Middle frontal gyrus (tissue), 1 donor: ENCODE results near the gene NBPF4.
"Not testable (repeated sequence)": the region's sequence is repeated elsewhere in the genome, so short reads cannot be mapped to it uniquely, and the experiment has no call there.

Experiments used
- DNase-seq: peaks from one replicate; pipeline ENCODE4 v3.0.0-alpha.2; 2015; ENCODE audit warnings: low spot score; ENCODE audit errors: extremely low spot score

The NBPF4 gene, protein sequence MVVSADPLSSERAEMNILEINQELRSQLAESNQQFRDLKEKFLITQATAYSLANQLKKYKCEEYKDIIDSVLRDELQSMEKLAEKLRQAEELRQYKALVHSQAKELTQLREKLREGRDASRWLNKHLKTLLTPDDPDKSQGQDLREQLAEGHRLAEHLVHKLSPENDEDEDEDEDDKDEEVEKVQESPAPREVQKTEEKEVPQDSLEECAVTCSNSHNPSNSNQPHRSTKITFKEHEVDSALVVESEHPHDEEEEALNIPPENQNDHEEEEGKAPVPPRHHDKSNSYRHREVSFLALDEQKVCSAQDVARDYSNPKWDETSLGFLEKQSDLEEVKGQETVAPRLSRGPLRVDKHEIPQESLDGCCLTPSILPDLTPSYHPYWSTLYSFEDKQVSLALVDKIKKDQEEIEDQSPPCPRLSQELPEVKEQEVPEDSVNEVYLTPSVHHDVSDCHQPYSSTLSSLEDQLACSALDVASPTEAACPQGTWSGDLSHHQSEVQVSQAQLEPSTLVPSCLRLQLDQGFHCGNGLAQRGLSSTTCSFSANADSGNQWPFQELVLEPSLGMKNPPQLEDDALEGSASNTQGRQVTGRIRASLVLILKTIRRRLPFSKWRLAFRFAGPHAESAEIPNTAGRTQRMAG

GRCh38 chr1:108243976-108244375 is at the start of gene NBPF4:
TSS of gene NBPF4 (minus strand) at chr1:108244076. CDS start at chr1:108243761, 315 bp downstream.
- not testable (repeated sequence) for DNase-seq

- not testable (repeated sequence) for DNase-seq
These were observed 38.8 kb upstream of the NBPF4 start for GRCh38 chr1:108282528-108283257.

DNA sequence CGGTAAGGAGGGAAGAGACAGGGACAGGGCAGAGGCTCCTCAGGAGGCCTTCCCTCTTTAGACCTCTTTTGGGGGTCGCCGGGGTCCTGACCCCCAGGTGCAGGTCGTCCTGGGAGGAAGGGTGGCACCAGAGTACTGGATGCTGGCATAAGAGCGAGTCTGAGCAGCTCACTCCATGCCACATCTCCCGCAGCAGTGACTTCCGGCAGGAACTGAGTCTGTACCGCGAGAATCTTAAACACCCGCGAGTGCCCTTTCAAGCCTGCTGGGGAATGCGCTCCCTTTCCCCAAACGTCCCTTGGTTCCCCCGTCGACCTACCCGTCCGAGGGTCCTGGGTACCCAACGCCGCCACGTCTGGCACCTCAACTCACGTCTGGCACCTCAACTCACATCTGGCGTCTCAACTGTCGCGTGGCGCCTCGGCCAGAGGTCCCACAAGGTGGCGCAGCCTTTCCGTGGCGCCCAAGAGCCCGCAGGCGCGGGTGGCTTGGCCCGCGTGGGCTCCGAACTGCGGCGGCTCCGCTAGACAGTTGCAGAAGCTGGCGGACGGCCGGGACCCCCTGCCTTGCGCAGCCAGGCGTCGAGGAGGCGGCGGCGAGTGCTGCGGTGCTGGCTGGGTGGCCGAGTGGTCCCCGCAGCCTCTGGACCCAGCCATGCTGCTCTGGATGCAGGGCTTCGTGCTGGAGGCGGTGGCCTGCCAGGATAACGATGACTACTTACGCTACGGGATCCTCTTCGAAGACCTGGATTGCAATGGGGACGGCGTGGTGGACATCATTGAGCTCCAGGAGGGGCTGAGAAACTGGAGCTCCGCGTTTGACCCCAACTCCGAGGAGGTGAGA is 28.8 kb upstream of the NBPF4 start:
- DNase-seq = not testable (repeated sequence)

- not testable (repeated sequence) for DNase-seq
These were observed 23.2 kb upstream of the NBPF4 start for GRCh38 chr1:108267097-108267496.

- not testable (repeated sequence) for DNase-seq
These were observed 18.1 kb upstream of the NBPF4 start for GRCh38 chr1:108261967-108262366.

DNA sequence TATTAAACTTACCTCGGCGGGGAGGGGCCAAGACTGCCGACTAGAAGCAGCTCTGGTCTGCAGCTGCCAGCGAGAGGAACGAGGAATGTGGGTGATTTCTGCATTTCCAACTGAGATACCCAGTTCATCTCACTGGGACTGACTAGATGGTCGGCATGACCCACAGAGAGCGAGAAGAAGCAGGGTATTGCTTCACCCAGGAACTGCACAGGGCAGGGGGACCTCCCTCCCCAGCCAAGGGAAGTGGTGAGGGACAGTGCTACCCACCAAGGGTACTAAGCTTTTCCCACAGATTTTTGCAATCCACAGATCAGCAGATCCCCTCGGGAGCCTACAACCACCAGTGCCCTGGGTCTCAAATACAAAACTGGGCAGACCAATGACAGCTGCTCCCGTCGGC is 17.6 kb upstream of the NBPF4 start:
- DNase-seq = not testable (repeated sequence)

DNA sequence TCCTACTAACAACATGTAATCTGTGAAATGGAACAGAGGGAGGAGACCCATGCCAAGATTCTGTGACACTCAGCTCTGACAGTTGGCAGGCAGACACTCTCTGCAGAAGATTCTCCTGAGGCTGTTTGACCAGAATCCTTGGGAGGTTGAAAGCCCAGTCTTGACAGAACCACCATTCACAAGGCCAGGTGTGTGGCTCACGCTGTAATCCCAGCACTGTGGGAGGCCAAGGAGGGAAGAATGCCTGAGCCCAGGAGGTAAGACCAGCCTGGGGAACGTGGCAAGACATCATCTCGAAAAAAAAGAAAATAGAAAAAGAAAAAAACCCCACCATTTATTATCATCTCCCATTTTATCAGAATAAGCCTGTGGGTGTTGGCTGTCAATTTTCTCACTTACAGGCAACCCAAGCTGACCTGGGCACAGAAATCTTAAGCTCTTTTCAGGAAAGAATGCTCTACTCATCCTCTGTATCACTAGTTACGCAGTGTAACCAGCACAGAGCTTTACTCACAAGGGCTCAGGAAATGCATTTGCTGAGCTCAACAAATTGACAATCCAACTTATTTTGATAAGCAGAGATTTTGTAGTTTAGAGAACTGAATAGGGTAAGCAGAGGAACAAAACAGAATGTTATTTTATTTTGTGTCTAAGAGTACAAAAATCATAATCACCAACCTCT is 16.8 kb upstream of the NBPF4 start:
- not testable (repeated sequence) for DNase-seq

DNA sequence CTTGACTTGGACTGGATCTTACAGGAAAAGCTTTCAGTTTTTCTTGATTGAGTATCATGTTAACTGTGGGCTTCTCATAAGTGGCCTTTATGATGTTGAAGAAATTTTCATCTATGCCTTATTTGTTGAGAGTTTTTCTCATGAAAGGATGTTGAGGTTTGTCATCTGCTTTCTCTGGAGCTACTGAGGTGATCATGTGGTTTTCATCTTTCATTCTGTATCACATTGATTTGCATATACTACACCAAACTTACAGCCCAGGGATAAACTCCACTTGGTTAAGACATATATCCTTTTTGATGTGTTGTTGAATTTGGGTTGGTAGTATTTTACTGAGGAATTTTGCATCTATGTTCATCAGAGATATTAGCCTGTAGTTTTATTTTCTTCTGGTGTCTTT is 11.6 kb upstream of the NBPF4 start:
- not testable (repeated sequence) for DNase-seq

DNA sequence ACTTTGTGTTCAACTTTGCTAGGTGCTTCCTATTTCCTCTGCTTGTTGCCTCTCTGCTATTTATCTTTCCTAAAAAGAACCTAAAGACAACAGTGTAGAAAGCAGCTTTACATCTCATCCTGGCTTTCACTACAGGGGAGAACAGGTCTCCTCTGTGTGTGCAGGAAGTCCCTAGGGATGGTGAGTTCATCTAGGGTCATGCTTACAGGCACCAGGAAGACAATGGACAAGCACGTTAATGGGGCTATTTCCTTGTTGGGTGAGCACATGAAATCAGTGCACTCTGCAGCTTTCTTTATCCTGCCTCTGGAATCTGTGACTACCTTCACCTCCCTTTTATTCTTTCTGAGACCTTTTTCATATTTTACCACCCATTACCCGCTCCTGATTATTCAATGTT is 4.5 kb downstream of the NBPF4 start:
- DNase-seq = not testable (repeated sequence)

GRCh38 chr1:108235308-108235707 is 8.6 kb downstream of the NBPF4 start:
- not testable (repeated sequence) for DNase-seq

- not testable (repeated sequence) for DNase-seq
These were observed 11.7 kb downstream of the NBPF4 start for GRCh38 chr1:108232183-108232582.

DNA sequence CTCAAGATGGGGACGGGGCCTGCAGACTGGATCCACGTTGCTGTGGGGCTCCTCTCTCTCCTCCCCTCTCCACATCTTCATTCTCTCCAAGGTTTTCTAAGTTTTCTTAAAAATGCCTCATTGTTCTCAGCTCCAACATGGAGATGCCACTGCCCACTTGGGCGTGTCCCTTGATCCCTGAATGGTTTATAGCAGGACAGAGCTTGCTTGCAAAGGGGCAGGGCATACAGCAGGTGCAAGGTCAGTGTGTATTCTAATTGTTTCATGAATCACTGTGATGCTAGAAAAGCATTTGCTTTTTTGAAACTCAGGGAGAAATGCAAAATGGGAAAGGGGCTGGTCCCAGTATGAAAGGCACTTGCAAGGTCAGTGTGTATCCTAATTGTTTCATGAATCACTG is 13.9 kb downstream of the NBPF4 start:
- not testable (repeated sequence) for DNase-seq

GRCh38 chr1:108227772-108228171 is 16.1 kb downstream of the NBPF4 start:
- not testable (repeated sequence) for DNase-seq

DNA sequence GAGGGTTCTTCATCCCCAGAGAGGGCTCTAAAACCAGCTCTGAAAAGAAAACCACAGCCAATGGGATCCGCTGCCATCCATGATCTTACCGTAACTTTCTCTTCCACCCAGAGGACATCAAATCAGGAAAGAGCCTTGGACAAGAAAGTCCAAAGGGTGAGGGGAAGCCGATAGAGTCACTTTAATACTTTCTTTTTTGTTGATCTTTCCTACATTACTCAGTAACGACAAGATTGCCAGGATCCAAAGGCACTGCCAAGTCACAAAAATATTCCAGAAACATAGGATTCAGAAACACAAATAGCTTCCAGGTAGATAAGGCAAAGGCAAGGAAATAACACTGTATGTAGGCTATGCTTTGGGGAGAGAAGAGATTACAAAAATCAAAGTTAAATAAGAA is 17.0 kb downstream of the NBPF4 start:
- not testable (repeated sequence) for DNase-seq

GRCh38 chr1:108223226-108223625 is 20.6 kb downstream of the NBPF4 start:
- not testable (repeated sequence) for DNase-seq

GRCh38 chr1:108217515-108218174 is 26.2 kb downstream of the NBPF4 start:
- DNase-seq = not testable (repeated sequence)

- not testable (repeated sequence) for DNase-seq
These were observed 26.9 kb downstream of the NBPF4 start for GRCh38 chr1:108217007-108217406.

- DNase-seq = not testable (repeated sequence)
These were observed 27.6 kb downstream of the NBPF4 start for GRCh38 chr1:108216028-108216890.
